Measurements from ENCODE around the gene VPS16. TPM values are rescaled to one million over a fixed set of nuclear protein-coding genes. Genes with fewer than 3 reads are reported as not detected.
A peak's percentile ranks its signal among the peaks of the same experiment; 100 is the strongest.
"Not testable (repeated sequence)": the region's sequence is repeated elsewhere in the genome, so short reads cannot be mapped to it uniquely, and the experiment has no call there.

Gene VPS16
- total RNA-seq, 1 donor from 2014 or later: 39.1 TPM

- no peak for DNase-seq (ENCODE audit: low read depth in 2 of 2)
These were observed 28.8 kb downstream of the VPS16 start for GRCh38 chr20:2869381-2869780.

GRCh38 chr20:2871111-2871465 is 30.5 kb downstream of the VPS16 start:
- DNase-seq (ENCODE audit: low read depth in 2 of 2): peak; percentile 21 to 44

GRCh38 chr20:2871661-2872458 is 31.3 kb downstream of the VPS16 start:
- DNase-seq (ENCODE audit: low read depth in 2 of 2): peak in 1 of 2 donors; percentile 25

GRCh38 chr20:2872459-2873009 is 32.0 kb downstream of the VPS16 start:
- DNase-seq (ENCODE audit: low read depth in 2 of 2): peak; percentile 58 to 60

- peak; percentile 94 to 96 for DNase-seq (ENCODE audit: low read depth in 2 of 2)
These were observed 32.6 kb downstream of the VPS16 start, which contains the start of gene PTPRA for GRCh38 chr20:2873010-2873746. Gene PTPRA (plus strand): TSS chr20:2873481. CDS start chr20:2964278, 90,797 bp downstream.

- peak; percentile 54 to 68 for DNase-seq (ENCODE audit: low read depth in 2 of 2)
These were observed 33.1 kb downstream of the VPS16 start for GRCh38 chr20:2873747-2874041.

- peak in 1 of 2 donors; percentile 14 for DNase-seq (ENCODE audit: low read depth in 2 of 2)
These were observed 33.9 kb downstream of the VPS16 start for GRCh38 chr20:2874456-2874855.

- no peak for DNase-seq (ENCODE audit: low read depth in 2 of 2)
These were observed 35.2 kb downstream of the VPS16 start for GRCh38 chr20:2875690-2876203.

GRCh38 chr20:2878515-2878914 is 38.0 kb downstream of the VPS16 start:
- no peak for DNase-seq (ENCODE audit: low read depth in 2 of 2)

GRCh38 chr20:2879146-2879545 is 38.6 kb downstream of the VPS16 start:
- DNase-seq (ENCODE audit: low read depth in 2 of 2): no peak

- no peak for DNase-seq (ENCODE audit: low read depth in 2 of 2)
These were observed 40.1 kb downstream of the VPS16 start for GRCh38 chr20:2880650-2881049.

- no peak for DNase-seq (ENCODE audit: low read depth in 2 of 2)
These were observed 43.4 kb downstream of the VPS16 start for GRCh38 chr20:2883726-2884637.

- no peak for DNase-seq (ENCODE audit: low read depth in 2 of 2)
These were observed 47.2 kb downstream of the VPS16 start for GRCh38 chr20:2887715-2888114.

GRCh38 chr20:2888224-2888955 is 47.8 kb downstream of the VPS16 start:
- no peak for DNase-seq (ENCODE audit: low read depth in 2 of 2)

- no peak for DNase-seq (ENCODE audit: low read depth in 2 of 2)
These were observed 48.7 kb downstream of the VPS16 start for GRCh38 chr20:2889209-2889608.

- no peak for DNase-seq (ENCODE audit: low read depth in 2 of 2)
These were observed 49.3 kb downstream of the VPS16 start for GRCh38 chr20:2889797-2890196.

- DNase-seq (ENCODE audit: low read depth in 2 of 2): peak; percentile 15 to 77
These were observed 50.2 kb downstream of the VPS16 start for GRCh38 chr20:2890742-2891141.

GRCh38 chr20:2891343-2891742 is 50.8 kb downstream of the VPS16 start:
- DNase-seq (ENCODE audit: low read depth in 2 of 2): no peak

GRCh38 chr20:2892376-2892775 is 51.8 kb downstream of the VPS16 start:
- DNase-seq (ENCODE audit: low read depth in 2 of 2): no peak

GRCh38 chr20:2894221-2894620 is 53.7 kb downstream of the VPS16 start:
- DNase-seq (ENCODE audit: low read depth in 2 of 2): no peak

GRCh38 chr20:2895154-2895553 is 54.6 kb downstream of the VPS16 start:
- not testable (repeated sequence) for DNase-seq (ENCODE audit: low read depth in 2 of 2)
